ENCODE measurements around the gene CXorf58.
"Not testable (repeated sequence)": the region's sequence is repeated elsewhere in the genome, so short reads cannot be mapped to it uniquely, and the experiment has no call there.

The CXorf58 gene

DNA sequence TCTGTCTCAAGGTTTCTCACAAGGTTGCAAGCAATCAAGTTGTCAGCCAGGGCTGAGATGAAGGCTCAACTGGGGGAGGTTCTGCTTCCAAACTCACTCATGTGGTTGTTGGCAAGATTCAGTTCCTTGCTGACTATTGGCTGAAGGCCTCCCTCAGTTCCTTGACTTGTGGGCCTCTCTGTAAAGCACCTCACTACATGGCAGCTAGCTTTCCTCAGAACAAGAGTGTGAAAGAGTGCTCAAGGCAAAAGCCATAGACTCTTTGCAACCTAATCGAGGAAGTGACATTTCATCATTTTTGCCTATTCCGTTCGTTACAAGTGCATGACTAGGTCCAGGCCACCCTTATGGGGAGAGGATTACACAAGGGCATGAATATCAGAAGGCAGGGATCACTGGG, 52.0 kb downstream of the CXorf58 start:
- DNase-seq: no peak

DNA sequence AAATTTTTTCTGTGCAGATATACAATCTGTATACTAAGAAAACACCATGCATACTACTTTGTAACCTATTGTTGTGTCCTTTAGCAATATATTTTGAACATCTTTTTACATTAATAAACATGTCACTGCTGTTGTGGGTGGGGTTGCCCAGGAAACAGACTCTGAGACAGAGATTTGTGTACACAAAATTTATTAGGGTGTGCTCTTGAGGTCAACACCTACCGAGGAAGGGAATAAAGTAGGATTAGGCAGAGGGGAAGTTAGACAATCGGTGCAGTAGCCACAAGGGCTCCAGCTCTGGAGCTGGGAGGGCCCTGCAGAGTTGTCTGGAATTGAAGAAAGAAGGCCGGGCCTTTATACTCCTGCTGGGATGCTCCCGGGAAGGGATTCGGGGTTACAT, 56.4 kb downstream of the CXorf58 start:
- no peak for DNase-seq

DNA sequence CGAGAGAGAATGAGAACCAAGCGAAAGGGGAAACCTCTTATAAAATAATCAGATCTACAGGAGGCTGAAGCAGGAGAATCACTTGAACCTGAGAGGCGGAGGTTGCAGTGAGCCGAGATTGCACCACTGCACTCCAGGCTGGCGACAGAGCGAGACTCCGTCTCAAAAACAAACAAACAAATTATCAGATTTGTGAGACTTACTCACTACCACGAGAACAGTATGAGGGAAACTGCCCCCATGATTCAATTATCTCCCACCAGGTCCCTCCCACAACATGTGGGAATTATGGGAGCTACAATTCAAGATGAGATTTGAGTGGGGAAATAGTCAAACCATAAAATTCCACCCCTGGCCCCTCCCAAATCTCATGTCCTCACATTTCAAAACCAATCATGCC, 57.8 kb downstream of the CXorf58 start:
- not testable (repeated sequence) for DNase-seq

DNA sequence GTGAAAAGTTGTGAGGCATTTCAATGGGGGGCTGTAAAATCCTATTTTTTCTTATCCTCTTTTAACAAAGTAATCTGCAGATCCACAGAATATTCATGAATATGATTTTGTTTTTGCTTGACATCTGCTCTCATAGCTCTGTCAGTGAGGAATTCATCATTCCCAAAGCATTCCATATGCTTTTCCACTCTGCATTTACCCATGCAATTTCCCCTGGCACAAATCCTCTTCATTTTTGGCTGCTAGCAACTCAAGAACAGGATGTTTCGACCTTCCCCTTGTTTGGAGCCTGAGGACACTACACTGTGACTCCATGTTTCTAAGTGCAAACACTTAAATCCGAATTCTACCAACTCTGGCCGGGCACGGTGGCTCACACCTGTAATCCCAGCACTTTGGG, 70.7 kb downstream of the CXorf58 start:
- no peak for DNase-seq

DNA sequence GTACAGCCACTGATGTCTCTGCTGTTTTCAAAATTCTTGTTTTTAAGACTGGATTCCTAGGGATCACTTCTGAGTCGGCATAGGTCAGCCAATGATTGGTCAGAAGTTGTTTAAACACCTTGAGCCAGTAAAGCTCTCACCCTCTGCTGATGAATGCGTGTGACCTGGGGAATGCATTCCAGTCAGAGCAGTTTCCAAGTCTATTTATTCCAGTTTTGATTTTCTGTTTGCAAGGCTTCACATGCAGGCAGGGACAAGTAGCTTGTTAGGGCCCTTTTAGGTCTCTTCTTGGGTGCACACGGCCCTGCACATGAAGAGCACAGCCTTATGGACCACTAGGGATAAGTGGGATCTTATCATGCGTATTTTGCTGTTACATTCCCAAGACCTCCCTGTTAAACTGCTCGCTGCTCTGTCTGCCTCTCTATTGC, 72.2 kb downstream of the CXorf58 start:
- no peak for DNase-seq

DNA sequence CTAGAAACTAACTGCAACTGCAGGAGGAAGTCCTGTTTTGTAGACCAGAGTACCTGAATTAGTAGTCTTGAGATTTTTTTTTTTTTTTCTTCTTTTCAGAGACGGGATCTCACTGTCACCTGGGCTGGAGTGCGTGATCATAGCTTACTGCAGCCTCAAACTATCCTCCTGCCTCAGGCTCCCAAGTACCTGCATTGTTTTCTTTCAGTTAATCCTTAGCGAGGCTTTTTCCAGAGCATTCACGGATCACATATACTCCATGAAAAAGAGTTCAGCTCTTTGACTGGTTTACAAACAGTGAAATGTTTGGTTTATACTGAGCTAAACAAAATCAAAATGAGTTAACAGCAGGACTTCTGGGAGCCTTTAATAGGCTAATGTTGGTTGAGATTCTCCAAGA, 73.4 kb downstream of the CXorf58 start:
- no peak for DNase-seq

GRCh38 chrX:23981711-23982110, 73.9 kb downstream of the CXorf58 start:
- DNase-seq: no peak

- DNase-seq: no peak
Measured at GRCh38 chrX:23982891-23983290, 75.1 kb downstream of the CXorf58 start.
